Prostate gland (tissue), 2 donors: ENCODE data around the gene KRTAP5-7. TPM values are rescaled to one million over a fixed set of nuclear protein-coding genes. Genes with fewer than 3 reads are reported as not detected.
"Not testable (repeated sequence)": the region's sequence is repeated elsewhere in the genome, so short reads cannot be mapped to it uniquely, and the experiment has no call there.

ENCODE experiments used
- DNase-seq: peaks from one replicate; pipeline ENCODE4 v3.0.0-alpha.2; 2019; ENCODE audit warnings: low spot score
- H3K27ac ChIP-seq, 2 donors: fragments of 200-600 bp; sonication (generic); 2 replicates each; pipeline ENCODE4 v1.5.1; 2017 to 2019
- H3K27me3 ChIP-seq: fragments of 200-600 bp; sonication (generic); replicated peaks from 2 replicates; pipeline ENCODE4 v1.5.1; 2019; ENCODE audit not compliant: insufficient read depth
- H3K36me3 ChIP-seq, 2 donors: fragments of 200-600 bp; sonication (generic); 1 replicate in 1 of 2; 2 replicates in 1 of 2; pipeline versions ENCODE4 v1.5.1 to v1.8.1; 2017 to 2019
- H3K4me1 ChIP-seq: fragments of 200-600 bp; sonication (generic); replicated peaks from 2 replicates; pipeline ENCODE4 v1.5.1; 2019
- H3K4me3 ChIP-seq, 2 donors: fragments of 200-600 bp; sonication (generic); 2 replicates each; pipeline ENCODE4 v1.5.1; 2017 to 2019
- H3K9me3 ChIP-seq: fragments of 200-600 bp; sonication (generic); 2 replicates; pipeline ENCODE4 v1.5.1; 2017
- CTCF ChIP-seq, 4 experiments: fragments of 200-600 bp in 2 of 4; fragments of 450-650 bp in 2 of 4; sonication (generic) in 2 of 4; IDR thresholded peaks; 1 replicate in 3 of 4; 2 replicates in 1 of 4; pipeline ENCODE4 v1.5.1; 2016 to 2019; ENCODE audit warnings: antibody characterized with exemption in 4 of 4, mild to moderate bottlenecking in 2 of 4, moderate library complexity in 2 of 4
- POLR2A ChIP-seq: fragments of 450-650 bp; IDR thresholded peaks from one replicate; pipeline ENCODE4 v1.6.1; 2016; ENCODE audit warnings: antibody characterized with exemption, mild to moderate bottlenecking
- POLR2AphosphoS5 ChIP-seq: sonication (generic); formaldehyde crosslinking; IDR thresholded peaks from one replicate; pipeline ENCODE4 v1.6.1; 2017; ENCODE audit warnings: antibody characterized with exemption
- WGBS: methylation state at CpG from one replicate; pipeline ENCODE4 v1.1.5; 2018; 5-methylcytosine and 5-hydroxymethylcytosine counted together
- intact Hi-C: fragments of 100-400 bp; cut with DNase I; formaldehyde crosslinking; loops from one replicate; pipeline ENCODE4 v1.14.2; 2022
- total RNA-seq, 2 donors: library from RNA; depleted of rRNA; stranded (reverse); fragments of >200 nt; gene quantifications; one replicate each; pipeline ENCODE4 v1.1.0, GENCODE V29; 2016

The KRTAP5-7 gene
- total RNA-seq, 2 donors from 2014 or later, result 1.8 TPM; not detected in 1

- TF ChIP-seq CTCF (IDR thresholded peaks at IDR 0.05) (no peak), POLR2A (no peak), POLR2AphosphoS5 (no peak)
- Histone ChIP-seq H3K27ac (no peak overlapping the region), H3K4me1 (no peaks in the 10 kb centered on the region), H3K27me3 (no peaks in the 10 kb centered on the region), H3K9me3 (no peaks in the 10 kb centered on the region), H3K4me3 (no peak overlapping the region), H3K36me3 (no peaks in the 10 kb centered on the region)
- DNase-seq, result no peak
- 83% methylated on average over 9 of the region's 9 CpGs for WGBS
- intact Hi-C loops, result no loop called here
Measured at GRCh38 chr11:71537537-71537936, 10.5 kb downstream of the KRTAP5-7 start.

GRCh38 chr11:71537977-71538665 lies 11.1 kb downstream of the KRTAP5-7 start, which contains the start of gene KRTAP5-8:
Gene KRTAP5-8, plus strand, starts transcription at chr11:71538025. Its CDS starts 31 bp downstream, at chr11:71538056.
- no CpG with 5 or more reads among the region's 4 CpGs for WGBS
- H3K27me3 ChIP-seq, H3K27ac ChIP-seq, intact Hi-C loops, H3K4me3 ChIP-seq, H3K9me3 ChIP-seq, DNase-seq, H3K36me3 ChIP-seq, H3K4me1 ChIP-seq: not testable (repeated sequence)

GRCh38 chr11:71538666-71538990 lies 11.6 kb downstream of the KRTAP5-7 start:
- 87% methylated on average over 4 of the region's 4 CpGs for WGBS
- no peaks in the 10 kb centered on the region for H3K27me3 ChIP-seq
- no peaks in the 10 kb centered on the region for H3K36me3 ChIP-seq
- DNase-seq, result no peak
- no peak overlapping the region for H3K27ac ChIP-seq
- intact Hi-C loops, result no loop called here
- no peaks in the 10 kb centered on the region for H3K9me3 ChIP-seq
- TF ChIP-seq CTCF (IDR thresholded peaks at IDR 0.05) (no peak), POLR2A (no peak), POLR2AphosphoS5 (no peak)
- no peak overlapping the region for H3K4me3 ChIP-seq
- no peaks in the 10 kb centered on the region for H3K4me1 ChIP-seq

GRCh38 chr11:71539017-71539416 lies 11.9 kb downstream of the KRTAP5-7 start:
- H3K4me1 ChIP-seq, result no peaks in the 10 kb centered on the region
- WGBS, result 86% methylated on average over 11 of the region's 11 CpGs
- no peaks in the 10 kb centered on the region for H3K36me3 ChIP-seq
- intact Hi-C loops, result no loop called here
- H3K4me3 ChIP-seq, result no peak overlapping the region
- no peak for TF ChIP-seq POLR2AphosphoS5
- TF ChIP-seq POLR2A, result no peak
- TF ChIP-seq CTCF (IDR thresholded peaks at IDR 0.05), result no peak
- no peak overlapping the region for H3K27ac ChIP-seq
- no peaks in the 10 kb centered on the region for H3K27me3 ChIP-seq
- no peaks in the 10 kb centered on the region for H3K9me3 ChIP-seq
- no peak for DNase-seq

GRCh38 chr11:71539971-71540370 lies 12.9 kb downstream of the KRTAP5-7 start:
- intact Hi-C loops, H3K27me3 ChIP-seq, H3K27ac ChIP-seq, H3K4me3 ChIP-seq, H3K9me3 ChIP-seq, H3K4me1 ChIP-seq, H3K36me3 ChIP-seq, DNase-seq: not testable (repeated sequence)
- WGBS, result 97% methylated on average over 11 of the region's 11 CpGs

- H3K4me1 ChIP-seq, H3K9me3 ChIP-seq, DNase-seq, H3K4me3 ChIP-seq, H3K27me3 ChIP-seq, H3K36me3 ChIP-seq, H3K27ac ChIP-seq, intact Hi-C loops: not testable (repeated sequence)
- 91% methylated on average over 9 of the region's 9 CpGs for WGBS
Measured at GRCh38 chr11:71540521-71541304, 13.6 kb downstream of the KRTAP5-7 start.
